Keratinocyte (primary cell): ENCODE data around the gene SMTN.

Source experiments
- CTCF ChIP-seq, 3 experiments: IDR thresholded peaks in 1 of 3; conservative IDR thresholded peaks in 1 of 3; optimal IDR thresholded peaks in 1 of 3; 2 replicates in 2 of 3; 3 replicates in 1 of 3; pipeline versions ENCODE3 to v1.5.1; 2011; ENCODE audit warnings: low read length in 3 of 3, mild to moderate bottlenecking in 3 of 3, moderate library complexity in 2 of 3, control low read depth in 1 of 3, inconsistent platforms in 1 of 3; ENCODE audit not compliant: insufficient read depth in 2 of 3; ENCODE audit errors: extremely low read depth in 1 of 3
- EZH2 ChIP-seq: IDR thresholded peaks from one replicate; pipeline ENCODE4 v1.6.1; 2012; ENCODE audit warnings: inconsistent platforms, mild to moderate bottlenecking, low read length, moderate library complexity

GRCh38 chr22:31139066-31139465 is 57.9 kb downstream of the SMTN start:
- TF ChIP-seq CTCF (optimal IDR thresholded peaks at IDR 0.05 in 1 of 3, IDR thresholded peaks at IDR 0.05 in 1 of 3, conservative IDR thresholded peaks at IDR 0.05 in 1 of 3; ENCODE audit: extremely low read depth in 1 of 3, insufficient read depth in 2 of 3, low read length in 3 of 3): no peak
- TF ChIP-seq EZH2: no peak
